HG03045 (cell line): ENCODE measurements around the gene CERS6.
A peak's percentile ranks its signal among the peaks of the same experiment; 100 is the strongest.

ENCODE experiments used
- ATAC-seq: cut with Tn5 transposase; IDR thresholded peaks from one replicate; pipeline ENCODE4 v1.9.1; 2021; ENCODE audit warnings: mild to moderate bottlenecking, moderate library complexity; ENCODE audit not compliant: unreplicated experiment

CERS6 gene

DNA sequence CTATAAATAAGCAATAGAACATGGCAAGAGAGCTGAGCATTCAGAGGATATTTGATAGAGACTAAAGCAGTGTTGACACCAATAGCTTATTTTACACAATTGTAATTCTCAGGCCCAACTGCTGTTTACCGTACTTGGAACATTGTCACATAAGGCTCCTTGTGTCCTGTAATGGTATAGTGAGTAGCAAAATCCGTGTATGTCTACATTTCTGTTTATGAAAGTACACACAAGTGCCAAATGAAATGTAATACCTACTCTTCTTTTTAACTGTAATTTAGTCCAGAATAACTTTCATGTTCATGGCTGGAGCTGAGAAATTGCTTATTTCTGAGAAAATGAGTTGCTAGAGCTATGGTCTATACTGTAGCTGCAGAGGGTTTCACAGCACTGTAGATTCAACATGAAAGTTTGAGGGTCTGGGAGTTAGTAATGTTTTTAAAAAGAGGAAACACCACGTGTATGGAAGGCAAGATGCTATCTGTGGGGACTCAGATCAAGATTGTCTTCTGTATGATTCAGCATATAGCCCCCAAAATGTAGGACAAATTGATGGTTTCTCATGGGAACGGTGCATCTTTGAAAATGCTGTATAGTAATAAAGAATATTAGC lies 236.2 kb downstream of the CERS6 start:
- no peak for ATAC-seq

DNA sequence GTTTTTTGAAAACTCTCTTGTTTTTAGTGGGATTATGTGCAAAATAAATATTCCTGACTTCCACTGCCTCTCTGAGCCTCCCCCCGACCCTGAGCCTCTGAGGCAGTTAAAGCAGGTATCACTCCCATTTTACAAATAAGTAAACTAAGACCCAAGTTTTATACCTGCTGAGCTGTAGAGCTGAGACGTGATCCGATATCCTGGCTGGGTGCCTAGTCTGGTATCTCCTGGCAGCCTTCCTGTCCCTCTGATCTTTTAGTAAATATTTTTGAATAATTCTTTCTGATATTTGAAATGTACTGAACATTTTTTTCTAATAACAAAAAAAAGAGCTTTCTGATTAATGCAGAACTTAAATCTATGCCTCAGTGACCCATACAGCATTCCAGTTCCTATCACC lies 238.1 kb downstream of the CERS6 start:
- ATAC-seq = no peak

DNA sequence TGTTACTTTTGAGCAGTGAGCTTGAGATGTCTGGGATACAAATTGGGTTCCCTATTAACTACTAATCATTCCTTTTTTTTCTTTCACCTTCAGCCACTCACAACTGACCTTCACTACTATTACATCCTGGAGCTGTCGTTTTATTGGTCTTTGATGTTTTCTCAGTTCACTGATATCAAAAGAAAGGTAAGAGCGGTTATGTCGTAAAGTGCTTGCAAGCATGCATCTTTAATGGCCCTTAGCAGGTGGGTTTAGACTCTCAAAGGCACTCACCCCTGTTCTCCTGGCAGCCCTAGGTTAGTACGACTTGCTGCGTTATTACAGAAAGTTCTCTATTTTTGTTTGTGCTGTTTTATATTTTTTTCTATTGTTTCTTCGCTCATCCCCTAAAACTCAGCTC lies 238.8 kb downstream of the CERS6 start:
- ATAC-seq = no peak

DNA sequence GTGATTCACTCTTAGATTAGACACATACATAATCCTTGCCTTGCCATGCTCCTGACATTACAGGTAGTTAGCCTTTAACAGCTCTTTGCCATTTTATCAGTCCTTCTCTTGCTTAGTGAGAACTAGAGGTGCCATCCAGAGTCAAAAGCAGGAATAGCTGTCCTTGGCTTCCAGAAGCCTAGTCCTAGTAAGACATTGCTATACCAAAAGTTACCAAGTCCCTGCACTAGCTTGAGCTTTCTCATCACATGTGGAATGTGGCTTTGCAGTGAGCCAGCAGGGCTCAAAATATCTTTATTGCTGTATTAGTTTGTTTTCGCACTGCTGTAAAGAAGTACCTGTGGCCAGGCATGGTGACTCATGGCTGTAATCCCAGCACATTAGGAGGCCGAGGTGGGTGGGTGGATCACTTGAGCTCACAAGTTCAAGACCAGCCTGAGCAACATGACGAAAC lies 241.6 kb downstream of the CERS6 start:
- ATAC-seq = no peak

DNA sequence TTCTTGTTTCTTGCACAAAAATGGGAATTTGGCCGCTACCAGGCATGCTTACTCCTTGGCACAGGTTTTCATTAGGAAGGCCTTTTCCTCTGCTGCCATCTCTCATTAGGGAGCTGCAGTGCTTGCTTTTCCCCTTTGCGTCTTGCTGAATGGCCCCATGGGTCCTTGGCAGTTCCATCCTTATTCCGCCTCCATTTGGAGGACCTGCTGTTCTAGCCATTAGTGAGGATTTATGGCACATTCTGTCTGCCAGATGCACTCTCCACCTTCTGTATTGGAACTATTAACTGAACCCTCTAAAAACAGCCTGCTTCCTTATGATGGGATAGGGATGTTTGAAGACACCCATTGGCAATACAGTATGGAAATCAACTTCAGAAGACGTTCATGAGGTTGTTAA lies 242.9 kb downstream of the CERS6 start:
- ATAC-seq = no peak

DNA sequence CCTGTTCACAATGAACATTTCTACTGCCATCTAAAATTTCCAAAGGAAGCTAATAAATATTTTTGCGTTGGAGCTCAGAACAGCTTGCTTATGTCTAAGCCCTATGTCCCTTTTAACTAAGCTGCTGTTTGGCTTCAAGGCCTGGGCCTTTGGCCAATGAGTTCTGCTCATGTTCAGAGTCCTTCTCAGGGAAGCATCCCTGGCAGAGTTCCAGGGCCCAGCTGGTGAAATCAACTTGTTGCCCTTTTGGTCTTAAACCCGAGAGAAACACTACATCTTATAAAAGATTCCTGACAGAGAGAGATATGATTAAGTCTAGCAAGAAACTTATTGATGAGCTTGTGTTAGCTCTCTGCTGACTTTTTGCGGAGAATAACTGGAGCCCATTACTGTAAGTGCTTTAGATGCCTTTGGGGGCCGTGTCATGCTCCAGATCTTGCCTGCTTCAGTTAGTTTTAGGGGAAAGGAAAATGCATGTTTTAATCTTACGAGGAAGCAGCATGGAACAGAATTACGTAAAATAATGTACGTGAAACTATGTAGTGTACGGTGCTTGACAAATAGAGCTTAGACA lies 243.9 kb downstream of the CERS6 start:
- ATAC-seq = no peak

DNA sequence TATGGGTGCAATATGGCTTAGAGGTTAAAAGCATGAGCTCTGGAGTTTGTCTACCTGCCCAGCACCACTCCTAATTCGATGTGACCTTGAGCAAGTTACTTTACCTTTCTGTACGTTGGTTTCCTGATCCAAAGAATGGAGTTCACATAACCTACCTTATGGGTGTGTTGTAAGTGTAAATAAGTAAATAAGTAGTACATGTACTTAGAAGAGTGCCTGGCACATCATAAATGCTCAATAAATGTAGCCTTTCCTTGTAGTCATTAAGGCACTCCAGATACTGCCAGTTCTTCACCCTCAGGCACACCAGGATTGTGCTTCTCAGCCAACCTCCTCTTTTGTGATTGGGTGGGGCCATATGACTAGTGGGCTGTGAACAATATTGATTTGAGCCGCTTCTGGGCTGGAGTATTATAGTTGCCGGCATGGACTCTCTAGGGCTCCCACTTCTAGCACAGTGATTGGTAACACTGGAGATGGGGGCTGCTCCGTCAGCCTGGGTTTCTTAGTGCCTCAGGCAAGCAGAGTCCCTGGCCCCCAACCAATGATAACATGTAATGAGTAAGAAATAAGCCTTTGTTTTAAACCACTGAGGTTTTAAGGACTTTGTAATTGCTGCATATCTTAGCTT lies 244.7 kb downstream of the CERS6 start:
- no peak for ATAC-seq

DNA sequence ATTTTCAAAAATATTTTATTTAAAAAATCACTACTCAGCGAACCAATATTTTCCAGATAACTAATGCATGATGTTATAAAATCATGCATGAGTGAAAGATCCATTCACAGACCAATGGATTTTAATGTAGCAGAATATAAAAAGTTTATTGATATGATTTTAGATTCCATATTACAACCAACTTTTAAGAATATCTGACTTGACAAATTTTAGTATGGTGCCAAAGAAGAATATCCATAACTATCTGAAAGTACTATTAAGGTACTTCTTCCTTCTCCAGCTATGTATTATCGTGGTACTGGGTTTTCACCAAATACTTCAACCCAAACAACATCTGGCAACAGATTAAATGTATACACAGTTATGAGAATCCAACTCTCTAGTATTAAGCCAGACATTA lies 246.5 kb downstream of the CERS6 start:
- no peak for ATAC-seq

DNA sequence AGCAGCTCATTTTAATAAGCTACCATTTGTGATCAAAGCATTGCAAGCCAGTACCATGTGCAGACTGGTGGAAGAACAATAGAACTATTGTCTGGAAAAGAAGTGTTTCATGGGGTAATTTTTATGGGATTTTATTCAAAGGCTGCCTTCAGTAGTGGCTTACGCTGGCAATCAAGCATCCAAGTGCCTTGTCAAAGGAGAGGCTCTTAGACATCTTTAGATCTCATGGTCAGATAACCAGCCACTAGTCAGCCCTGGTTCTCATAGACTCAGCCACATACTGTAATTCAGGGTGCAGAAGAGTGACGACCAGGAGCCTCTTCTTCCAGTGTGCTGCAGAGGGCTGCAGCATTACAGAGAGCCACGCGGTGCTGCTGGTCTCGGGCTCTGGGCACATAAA lies 247.9 kb downstream of the CERS6 start:
- ATAC-seq = no peak

DNA sequence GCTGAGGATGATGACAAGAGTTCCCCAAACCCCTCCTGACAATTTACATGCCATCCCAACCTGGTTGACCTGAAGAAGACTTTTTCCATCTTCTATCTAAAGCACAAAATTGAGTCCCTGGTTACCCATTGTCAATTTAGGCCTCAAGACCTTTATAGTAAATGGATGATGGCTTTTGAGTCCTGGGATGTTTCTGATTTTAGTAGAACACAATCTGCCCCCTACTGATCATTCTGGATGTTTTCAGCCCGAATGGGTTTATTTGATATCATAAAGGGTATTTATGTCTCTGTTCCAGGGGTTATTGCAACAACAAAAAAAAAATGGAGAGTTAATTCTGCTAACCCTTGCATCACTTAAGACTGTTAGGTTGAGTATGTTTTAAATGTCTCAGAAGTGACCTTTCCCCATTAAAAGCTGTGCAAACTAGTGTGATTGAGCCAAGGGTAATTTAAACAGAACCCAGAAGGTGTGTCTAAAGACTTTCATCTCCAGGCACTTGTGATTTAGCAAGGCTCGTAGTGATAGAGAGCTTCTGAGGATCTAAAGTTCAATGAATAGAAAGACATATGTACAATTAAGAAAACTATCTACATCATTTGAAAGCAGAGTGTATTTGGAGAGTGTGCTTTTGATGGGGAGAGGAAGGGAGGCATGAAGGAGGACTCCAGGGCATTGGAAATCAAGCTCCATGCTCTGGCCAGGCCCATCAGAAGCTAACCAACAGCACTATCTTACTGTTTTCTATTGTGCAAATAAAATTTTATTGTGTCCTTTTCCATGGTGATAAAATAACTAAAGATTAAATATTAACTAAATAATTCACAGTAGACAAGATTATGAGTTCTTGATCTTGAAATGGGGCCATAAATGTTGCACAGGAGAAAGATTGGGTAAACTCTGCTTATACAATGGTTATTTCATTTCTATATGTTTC lies 249.7 kb downstream of the CERS6 start:
- ATAC-seq = no peak

DNA sequence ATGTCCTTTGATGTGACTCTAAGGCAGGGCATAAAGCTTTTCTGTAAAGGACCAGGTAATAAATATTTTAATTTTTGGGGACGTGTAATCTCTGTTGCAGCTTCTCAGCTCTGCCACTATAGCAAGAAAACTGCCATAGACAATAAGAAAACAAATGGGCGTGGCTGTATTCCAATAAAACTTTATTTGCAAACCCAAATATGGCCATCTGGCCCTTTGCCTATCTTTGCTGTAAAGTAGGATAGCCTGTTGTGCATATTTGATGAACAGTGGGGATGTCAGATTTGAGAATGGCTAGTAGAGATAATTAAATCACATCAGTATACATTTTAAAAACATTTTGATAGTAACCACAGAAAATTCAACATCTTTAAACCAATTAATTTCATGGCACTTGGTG lies 250.7 kb downstream of the CERS6 start:
- no peak for ATAC-seq

DNA sequence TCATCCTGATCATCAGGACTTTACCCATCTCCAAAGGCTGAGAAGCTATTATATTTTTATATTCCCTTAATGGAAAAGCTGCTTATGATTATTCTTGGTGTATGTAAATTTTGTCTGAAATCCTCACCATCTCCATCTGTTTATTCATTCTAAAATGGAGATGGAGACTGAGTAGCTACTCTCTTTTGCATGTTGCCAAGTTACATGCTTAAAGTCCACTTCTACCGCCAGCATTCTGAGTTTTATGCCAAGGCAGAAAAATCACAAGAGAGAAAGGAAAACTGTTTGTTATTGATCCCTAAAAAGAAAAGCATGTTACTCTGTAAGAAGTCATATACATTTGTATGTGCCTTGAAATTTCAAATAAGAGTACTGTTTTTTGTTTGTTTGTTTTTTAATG lies 252.0 kb downstream of the CERS6 start:
- ATAC-seq = no peak

DNA sequence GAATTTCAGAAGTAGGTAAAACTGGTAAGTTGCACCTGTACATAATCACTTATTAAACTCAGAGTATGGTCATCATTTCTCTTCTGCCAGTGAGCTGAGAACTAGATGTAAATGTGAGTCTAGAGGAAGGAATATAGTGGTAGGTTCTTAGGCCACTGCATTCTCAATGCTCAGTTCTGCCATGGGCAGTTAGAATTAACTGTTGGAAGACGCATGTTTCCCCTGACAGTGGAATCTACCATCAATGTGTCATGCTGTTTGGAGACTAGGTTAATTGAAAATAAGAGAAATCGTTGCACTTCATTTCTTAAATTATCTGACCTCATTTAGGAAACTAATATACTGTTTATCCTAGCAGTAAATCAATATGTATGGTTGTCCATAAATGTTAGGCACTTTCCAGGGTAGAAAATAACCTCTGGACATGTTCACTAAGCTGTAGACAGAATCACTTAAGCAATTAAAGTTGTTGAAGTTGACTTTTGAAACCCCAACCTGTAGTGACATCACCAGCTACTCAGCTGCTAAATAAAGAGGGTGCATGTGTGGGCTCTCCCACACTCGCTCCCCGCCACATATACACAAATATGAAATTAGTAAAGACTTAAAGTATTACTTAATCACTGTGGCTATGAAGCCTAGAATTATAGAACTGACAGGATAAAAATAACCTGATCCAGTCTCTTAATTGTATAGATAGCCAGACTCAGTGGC lies 254.8 kb downstream of the CERS6 start:
- no peak for ATAC-seq

DNA sequence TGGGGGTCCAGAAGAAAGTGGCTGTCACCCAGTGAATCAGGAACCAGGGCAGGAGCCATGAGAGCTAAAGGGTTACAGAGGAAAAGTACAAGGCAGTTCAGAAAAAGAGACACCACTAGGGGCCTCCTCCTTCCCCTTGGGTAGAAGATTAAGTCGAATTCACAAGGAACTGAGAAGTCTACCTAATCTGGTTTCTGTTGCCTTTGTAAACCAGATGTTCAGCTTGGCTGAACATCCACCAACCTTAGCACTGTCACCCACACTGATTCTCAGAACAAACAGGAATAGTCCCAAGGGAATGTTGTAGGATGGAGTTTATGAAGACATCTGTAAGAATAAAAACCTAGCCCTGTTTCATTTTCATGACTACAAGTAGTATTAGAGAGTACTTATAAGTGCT lies 256.0 kb downstream of the CERS6 start:
- ATAC-seq = peak; percentile 94

DNA sequence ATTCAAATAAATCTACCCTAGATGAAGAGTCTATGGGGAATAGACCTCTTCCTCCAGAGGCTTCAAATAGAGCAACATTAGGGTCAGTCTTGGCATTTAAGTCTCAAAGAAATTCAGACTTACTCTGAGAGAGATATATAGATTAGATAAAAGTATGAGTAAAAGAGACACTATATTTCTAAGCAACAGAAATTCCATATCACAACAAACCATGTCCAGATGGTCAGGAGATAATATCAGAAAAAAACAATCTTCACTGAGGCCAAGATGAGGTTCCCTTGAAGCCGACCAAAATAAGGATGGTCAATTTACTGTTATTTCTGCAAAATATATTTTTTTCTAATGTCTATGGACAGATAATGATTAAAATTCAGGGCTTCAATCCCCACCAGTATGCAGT lies 257.3 kb downstream of the CERS6 start:
- ATAC-seq = no peak

DNA sequence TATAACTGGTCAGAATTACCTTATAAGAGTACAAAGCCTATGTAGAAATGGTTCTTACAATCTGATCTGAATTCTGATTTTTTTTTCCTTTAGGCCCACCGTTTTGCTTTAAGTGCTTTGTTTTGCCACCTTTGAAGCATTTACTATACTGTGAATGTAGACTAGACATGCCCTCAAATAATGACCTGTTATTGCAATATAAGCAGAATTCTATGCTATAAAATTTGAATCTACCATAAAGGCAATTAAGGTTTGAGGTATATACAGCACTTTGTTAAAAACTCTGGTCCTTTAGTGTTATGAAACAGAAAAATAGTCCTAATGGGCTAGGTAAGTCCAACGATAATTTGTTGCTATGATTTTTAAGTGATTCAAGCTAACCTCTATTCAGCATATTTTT lies 259.8 kb downstream of the CERS6 start:
- no peak for ATAC-seq

DNA sequence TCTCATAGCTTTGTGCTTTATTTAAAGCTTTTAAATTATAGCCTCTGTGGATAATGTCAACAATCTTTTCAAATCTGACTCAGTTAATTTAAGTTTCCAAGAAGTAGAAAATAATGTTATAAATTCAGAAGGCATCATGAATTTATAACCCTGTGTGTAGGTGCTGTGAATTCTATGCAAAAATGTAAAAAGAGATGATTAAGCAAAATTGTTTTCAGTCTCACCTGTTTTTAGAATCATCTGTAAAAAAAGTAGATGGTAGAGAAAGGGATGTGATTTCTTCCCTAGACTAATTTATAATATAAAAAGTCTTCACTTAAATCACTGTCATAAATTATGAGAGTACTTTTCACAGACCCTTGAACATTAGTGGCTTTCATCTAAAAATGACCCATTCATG lies 260.8 kb downstream of the CERS6 start:
- no peak for ATAC-seq

DNA sequence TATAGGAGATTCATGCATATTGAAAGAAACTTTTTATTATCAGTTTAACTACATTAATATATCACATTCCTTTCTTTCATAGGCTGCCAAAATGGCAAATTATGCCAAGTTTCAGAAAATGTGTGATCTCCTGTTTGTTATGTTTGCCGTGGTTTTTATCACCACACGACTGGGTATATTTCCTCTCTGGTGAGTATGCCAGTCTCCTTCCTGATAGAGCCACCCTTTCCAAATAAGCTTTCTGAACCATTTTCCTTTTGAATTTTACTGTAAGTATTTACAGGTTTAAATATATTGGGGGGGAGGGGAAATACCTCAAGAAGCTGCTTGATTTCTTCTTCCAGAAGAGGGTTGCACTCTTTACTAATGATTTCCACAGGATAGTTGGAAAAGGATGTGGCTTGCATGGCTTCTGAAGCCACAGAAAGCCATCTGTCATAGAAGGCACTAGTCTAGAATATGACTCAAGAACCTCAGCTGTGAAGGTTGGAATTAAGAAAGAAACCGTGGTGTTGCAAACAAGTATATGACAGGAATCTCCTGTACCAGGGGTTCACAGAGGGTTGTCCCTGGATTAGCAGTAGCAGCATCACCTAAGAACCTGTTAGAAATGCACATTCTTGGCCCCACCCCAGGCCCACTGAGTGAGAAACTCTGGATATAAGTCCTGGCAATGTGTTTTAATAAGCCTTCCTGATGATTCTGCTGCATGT lies 261.9 kb downstream of the CERS6 start:
- no peak for ATAC-seq

DNA sequence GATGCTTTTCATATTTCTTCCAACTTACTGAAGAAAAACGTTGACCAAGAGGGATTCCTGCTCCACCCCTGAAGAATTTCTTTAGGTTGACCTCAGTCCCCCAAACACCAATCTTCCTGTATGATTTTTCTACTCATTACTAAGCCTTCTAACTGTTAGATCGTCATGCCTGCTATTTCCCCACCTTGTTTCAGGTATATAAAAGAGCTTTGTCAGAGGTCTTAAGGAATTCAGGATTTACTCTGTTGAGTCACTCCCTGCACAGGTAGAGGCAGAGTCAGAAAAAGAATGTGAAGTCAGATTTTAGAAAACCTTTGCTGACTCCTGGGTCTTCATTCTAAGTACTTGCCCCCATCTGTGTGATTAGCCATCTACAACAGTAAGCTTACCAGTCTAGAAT lies 262.6 kb downstream of the CERS6 start:
- no peak for ATAC-seq

DNA sequence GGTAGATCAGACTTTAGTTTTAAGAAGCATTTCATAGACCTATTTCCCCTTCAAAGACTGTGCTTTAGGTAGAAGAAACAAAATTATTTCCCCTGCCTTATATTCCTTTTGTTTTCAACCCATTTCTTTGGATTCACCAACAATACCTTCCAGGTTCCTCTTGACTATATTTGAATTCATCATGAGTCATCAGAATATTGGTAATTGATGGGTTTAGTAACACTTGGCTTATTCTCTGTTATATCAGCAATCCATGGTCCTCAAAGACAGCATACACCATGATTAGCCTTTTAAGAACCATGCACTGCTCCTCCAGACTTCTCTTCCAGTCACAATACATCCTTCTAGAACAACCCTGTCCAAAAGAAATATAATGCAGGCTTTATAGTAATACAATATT lies 263.4 kb downstream of the CERS6 start:
- no peak for ATAC-seq
